ENCODE results near the gene FAM98C.
A peak's percentile ranks its signal among the peaks of the same experiment; 100 is the strongest.

The FAM98C gene

GRCh38 chr19:38378866-38379265, 24.0 kb upstream of the FAM98C start:
- DNase-seq, result no peak

GRCh38 chr19:38381138-38381537, 21.8 kb upstream of the FAM98C start:
- DNase-seq, result no peak

DNA sequence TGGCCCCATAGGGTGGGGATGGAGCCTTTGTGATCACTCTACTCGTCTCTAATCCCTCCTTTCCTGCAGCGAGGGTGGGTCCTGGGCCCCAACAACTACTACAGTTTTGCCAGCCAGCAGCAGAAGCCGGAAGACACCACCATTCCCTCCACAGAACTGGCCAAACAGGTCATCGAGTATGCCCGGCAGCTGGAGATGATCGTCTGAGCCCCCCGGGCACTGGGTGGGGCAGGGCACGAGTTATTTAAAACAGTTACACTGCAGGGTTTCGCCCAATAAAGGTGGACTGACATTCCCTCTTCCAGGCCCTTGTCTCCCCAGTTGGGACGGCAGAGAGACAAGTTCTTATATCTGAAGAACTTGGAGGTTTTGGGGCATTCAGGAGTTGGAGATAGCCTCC, 19.7 kb upstream of the FAM98C start:
- no peak for DNase-seq

DNA sequence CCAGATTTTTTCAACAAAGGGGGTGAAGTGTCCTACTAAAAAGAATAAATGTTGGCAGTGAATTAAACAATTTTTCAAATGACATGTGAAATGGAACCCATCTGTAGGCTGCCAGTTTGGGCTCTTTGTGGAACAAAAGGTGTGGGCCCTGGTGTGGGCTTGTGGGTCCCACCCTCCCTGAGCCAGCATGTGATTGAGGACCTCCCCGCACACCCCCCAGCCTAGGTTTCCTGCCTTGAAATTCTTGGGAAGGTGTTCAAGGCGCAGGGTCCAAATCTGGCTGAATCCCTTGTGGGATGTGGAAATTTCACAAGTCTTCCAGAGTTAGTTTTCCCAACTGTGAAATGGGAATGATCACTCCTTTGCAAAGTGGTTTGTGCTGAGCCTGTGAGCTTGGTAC, 19.1 kb upstream of the FAM98C start:
- DNase-seq, result no peak

- no peak for DNase-seq
These were observed 18.5 kb upstream of the FAM98C start for GRCh38 chr19:38384209-38385027.

- no peak for DNase-seq
These were observed 17.7 kb upstream of the FAM98C start for GRCh38 chr19:38385057-38385803.

DNA sequence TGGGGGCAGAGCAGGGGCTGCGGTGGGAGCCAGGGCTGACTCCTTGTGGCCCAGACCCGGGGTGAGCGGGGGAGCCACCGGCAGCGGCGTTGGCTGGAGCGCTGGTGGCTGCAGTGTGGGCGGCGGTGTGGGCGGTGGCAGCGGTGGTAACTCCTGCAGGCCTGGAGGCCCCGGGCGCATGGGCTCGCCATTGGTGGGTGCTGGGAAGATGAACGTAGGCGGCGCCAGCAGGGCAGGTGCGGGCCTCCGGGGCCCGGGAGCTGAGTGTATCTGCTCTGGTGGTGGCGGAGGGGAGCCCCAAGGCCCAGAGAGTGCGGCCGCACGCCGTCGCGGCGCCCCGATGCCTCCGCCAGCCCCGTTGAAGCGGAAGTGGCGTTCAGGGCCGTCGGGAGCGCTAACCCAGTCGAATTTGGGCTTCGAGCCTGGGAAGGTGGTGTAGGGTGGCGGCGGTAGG, 17.1 kb upstream of the FAM98C start:
- DNase-seq, result no peak

DNA sequence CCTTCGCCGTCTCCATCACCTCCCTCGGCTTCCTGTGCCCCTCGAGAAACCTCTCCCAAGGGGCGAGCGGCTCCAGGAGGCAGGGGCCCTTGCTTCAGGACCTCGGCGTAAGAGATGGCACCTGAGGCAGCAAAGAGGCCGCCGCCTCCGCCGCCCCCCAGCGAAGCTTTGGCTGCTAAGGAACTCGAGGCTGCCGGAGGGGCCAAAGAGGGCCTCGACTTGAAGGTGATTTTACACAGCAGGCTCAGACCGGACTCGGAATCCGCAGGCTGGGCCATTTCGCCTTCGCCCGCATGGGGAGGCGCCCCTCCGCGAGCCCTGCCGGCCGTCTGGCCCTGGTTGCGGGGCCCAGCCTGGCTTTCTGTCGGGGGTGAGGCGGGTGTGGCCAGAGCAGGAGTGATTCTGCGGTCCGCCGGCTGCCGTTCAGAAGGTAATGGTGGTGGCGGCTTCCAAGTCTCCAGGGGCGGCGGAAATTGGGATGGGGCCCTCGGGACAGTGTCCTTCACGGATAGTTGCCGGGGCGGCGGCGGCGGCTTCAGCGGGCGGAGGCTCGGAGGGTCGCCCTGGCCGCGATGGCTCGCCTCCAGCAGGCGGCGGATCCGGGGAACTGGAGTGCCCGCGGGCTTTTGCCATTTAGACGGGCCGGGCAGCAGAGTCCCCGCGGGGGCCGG, 16.5 kb upstream of the FAM98C start:
- DNase-seq, result no peak

- no peak for DNase-seq
These were observed 15.8 kb upstream of the FAM98C start for GRCh38 chr19:38386971-38387549.

DNA sequence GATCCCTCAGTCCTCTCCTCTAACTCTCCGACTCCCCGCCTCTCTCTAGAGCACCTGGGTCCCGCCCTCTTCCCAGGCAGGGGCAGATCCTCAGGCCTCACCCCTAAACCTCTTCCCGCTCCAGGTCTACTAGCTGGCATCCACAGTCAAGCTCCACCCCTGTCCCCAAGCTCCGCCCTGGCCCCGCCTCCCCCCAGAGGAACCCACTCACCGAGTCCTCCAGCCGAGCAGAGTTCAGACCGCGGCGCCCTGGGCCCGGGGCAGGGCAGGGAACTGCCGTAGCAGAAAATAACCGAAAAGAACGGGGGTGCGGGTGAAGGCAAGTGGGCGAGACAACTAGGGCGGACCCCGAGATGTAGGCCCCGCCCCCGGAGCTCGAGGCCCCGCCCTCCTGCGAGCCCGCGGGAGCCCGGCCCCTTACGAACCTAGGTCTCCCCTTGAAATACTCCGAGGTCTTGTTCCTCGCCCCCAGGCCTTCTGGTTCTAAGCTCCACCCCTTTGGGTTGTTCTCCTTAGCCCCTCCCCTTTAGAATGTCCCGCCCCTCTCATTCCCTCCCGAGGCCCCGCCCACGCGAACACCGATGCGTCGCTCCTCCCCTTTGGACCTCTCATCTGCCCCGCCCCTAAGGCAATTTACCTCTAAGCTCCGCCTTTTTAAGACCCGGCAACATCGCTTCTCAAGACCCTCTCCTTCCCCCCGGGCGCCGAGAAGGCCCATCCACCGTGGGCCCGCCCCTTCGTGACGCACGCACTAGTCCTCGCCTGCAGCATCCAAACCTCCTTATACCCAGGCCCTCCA, 15.1 kb upstream of the FAM98C start, which contains the start of gene GGN:
Gene GGN, minus strand, starts transcription at position 485 of the 799 bp plus-strand sequence. CDS start 773 bp downstream, outside the sequence.
- peak; percentile 51 to 66 (median 56) for DNase-seq

GRCh38 chr19:38388349-38389100, 14.4 kb upstream of the FAM98C start, which contains the start of gene SPRED3:
Gene SPRED3, plus strand, starts transcription at chr19:38388697. Its CDS starts 1,606 bp downstream, at chr19:38390303.
- DNase-seq, result no peak

GRCh38 chr19:38389101-38389925, 13.6 kb upstream of the FAM98C start:
- DNase-seq, result no peak

DNA sequence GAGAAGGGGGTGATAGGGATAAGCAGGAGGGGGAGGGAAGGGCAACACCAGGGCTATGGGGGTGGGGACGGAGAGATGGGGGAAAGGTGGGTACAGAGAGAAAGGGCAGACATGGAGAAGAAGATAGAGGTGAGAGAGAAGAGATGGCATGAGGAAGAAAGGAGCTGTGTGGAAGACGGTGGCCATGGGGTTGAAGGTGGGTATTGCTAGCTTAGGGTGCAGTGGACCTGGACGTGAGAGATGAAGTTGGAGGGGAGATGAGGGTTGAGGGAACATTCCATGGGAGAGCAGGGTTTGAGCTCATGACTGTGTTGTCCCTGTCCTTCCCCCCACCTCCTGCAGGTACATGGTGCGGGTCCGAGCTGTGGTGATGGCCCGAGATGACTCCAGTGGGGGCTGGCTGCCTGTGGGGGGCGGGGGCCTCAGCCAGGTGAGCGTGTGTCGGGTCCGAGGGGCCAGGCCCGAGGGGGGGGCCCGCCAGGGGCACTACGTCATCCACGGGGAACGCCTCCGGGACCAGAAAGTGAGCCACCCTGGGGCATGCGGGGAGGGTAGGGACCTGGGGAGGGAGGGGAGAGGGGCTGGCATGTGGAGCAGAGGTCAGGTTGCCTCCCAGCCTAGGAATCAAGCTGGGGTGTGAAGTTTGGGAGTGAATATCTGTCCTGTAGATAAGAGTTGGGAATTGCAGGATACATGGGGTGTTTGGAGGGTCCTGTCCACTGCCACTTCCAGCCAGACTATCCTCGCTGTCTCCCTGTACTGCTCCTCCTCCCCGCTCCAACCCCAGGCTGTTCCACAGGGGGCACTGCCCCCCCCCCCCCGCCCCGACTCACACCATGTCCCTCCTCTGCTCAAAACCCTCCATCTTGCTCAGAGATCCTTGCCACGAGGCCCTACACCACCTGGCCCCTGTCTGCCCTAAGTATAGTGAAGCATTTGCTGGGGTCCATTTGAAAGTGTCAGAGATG, 12.7 kb upstream of the FAM98C start:
- no peak for DNase-seq

DNA sequence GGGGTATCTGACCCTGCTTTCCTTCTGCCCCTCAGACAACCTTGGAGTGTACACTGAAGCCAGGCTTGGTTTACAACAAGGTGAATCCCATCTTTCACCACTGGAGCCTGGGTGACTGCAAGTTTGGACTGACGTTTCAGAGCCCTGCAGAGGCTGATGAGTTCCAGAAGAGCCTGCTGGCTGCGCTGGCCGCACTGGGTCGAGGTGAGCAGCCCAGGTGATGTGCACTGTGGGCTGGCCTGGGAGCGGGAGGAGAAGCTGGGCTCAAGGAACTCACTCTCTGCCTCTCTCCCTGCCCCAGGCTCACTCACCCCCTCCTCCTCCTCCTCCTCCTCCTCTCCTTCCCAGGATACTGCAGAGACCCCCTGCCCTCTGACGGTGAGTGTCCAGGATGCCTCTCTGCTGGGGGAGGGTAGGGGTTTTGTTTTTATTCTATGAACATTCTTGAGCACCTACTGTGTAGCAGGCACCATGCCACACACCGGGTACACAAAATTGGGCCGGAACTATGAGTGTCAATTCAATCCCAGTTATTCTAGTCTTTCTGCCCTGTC, 10.9 kb upstream of the FAM98C start:
- no peak for DNase-seq

- DNase-seq, result no peak
These were observed 10.1 kb upstream of the FAM98C start for GRCh38 chr19:38392707-38393308.

- DNase-seq, result peak; percentile 23 to 51 (median 48)
These were observed 8.4 kb upstream of the FAM98C start for GRCh38 chr19:38394488-38394887.

GRCh38 chr19:38395381-38396114, 7.3 kb upstream of the FAM98C start:
- DNase-seq, result peak in 1 of 4 experiments; percentile 22

DNA sequence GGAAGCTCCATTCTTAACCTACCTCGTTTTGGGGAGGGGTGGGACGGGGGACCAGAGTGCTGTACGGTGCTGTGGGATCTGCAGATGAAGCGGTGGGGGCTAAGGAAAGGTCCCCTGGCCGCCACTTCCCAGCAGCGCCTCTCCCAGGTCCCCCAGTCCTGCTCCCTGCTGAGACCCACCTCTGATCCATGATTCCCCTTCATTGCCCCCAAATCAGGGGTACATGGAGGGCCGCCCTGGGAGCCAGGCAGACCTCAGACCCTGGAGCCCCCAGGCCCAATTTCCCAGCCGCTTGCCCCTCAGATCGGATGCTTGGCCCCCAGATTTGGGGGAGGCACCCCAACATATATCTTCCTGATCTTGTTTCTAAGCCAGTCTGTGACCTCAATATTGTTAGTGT, 3.8 kb upstream of the FAM98C start:
- DNase-seq, result no peak

Measured in activated CD4-positive, CD25-positive, alpha-beta regulatory T cell (primary cell).